ENCODE results near the gene SGMS1.

Gene SGMS1

GRCh38 chr10:50593523-50594376 lies 30.0 kb downstream of the SGMS1 start:
- TF ChIP-seq FOXP2 (optimal IDR thresholded peaks at IDR 0.05; ENCODE audit: borderline replicate concordance, extremely low read depth, extremely low read length, insufficient read depth) (no peak), SIN3A (IDR thresholded peaks at IDR 0.05; ENCODE audit: borderline replicate concordance, insufficient read depth, low read length) (no peak), TAF1 (IDR thresholded peaks at IDR 0.05; ENCODE audit: borderline replicate concordance, insufficient read depth, low read length) (no peak), REST (IDR thresholded peaks at IDR 0.05; ENCODE audit: insufficient read depth in 1 of 2, low read depth in 2 of 2, low read length in 2 of 2) (no peak), POLR2AphosphoS5 (IDR thresholded peaks at IDR 0.05; ENCODE audit: low read depth, low read length) (no peak)

- TF ChIP-seq TAF1 (IDR thresholded peaks at IDR 0.05; ENCODE audit: borderline replicate concordance, insufficient read depth, low read length) = no peak
- TF ChIP-seq REST (IDR thresholded peaks at IDR 0.05; ENCODE audit: insufficient read depth in 1 of 2, low read depth in 2 of 2, low read length in 2 of 2) = no peak
- TF ChIP-seq SIN3A (IDR thresholded peaks at IDR 0.05; ENCODE audit: borderline replicate concordance, insufficient read depth, low read length) = no peak
- TF ChIP-seq POLR2AphosphoS5 (IDR thresholded peaks at IDR 0.05; ENCODE audit: low read depth, low read length) = no peak
- TF ChIP-seq FOXP2 (optimal IDR thresholded peaks at IDR 0.05; ENCODE audit: borderline replicate concordance, extremely low read depth, extremely low read length, insufficient read depth) = no peak
These were observed 30.8 kb downstream of the SGMS1 start for GRCh38 chr10:50592961-50593418.

GRCh38 chr10:50590935-50591334 lies 32.8 kb downstream of the SGMS1 start:
- no peak for TF ChIP-seq SIN3A (IDR thresholded peaks at IDR 0.05; ENCODE audit: borderline replicate concordance, insufficient read depth, low read length)
- no peak for TF ChIP-seq TAF1 (IDR thresholded peaks at IDR 0.05; ENCODE audit: borderline replicate concordance, insufficient read depth, low read length)
- TF ChIP-seq REST (IDR thresholded peaks at IDR 0.05; ENCODE audit: insufficient read depth in 1 of 2, low read depth in 2 of 2, low read length in 2 of 2) = no peak
- TF ChIP-seq FOXP2 (optimal IDR thresholded peaks at IDR 0.05; ENCODE audit: borderline replicate concordance, extremely low read depth, extremely low read length, insufficient read depth) = no peak
- no peak for TF ChIP-seq POLR2AphosphoS5 (IDR thresholded peaks at IDR 0.05; ENCODE audit: low read depth, low read length)

- TF ChIP-seq TAF1 (IDR thresholded peaks at IDR 0.05; ENCODE audit: borderline replicate concordance, insufficient read depth, low read length) = no peak
- no peak for TF ChIP-seq FOXP2 (optimal IDR thresholded peaks at IDR 0.05; ENCODE audit: borderline replicate concordance, extremely low read depth, extremely low read length, insufficient read depth)
- no peak for TF ChIP-seq POLR2AphosphoS5 (IDR thresholded peaks at IDR 0.05; ENCODE audit: low read depth, low read length)
- no peak for TF ChIP-seq SIN3A (IDR thresholded peaks at IDR 0.05; ENCODE audit: borderline replicate concordance, insufficient read depth, low read length)
- TF ChIP-seq REST (IDR thresholded peaks at IDR 0.05; ENCODE audit: insufficient read depth in 1 of 2, low read depth in 2 of 2, low read length in 2 of 2) = no peak
These were observed 37.0 kb downstream of the SGMS1 start for GRCh38 chr10:50586740-50587088.
